Measurements from ENCODE around the gene SLC12A1.

SLC12A1 gene

GRCh38 chr15:48336940-48337339 lies 130.8 kb downstream of the SLC12A1 start:
- no peak overlapping the region for H3K27ac ChIP-seq (ENCODE audit: insufficient read depth, low read depth, low read length, poor library complexity, severe bottlenecking)
- H3K36me3 ChIP-seq (ENCODE audit: control insufficient read depth, insufficient read depth, low read length), result peaks cover 14% of the 10 kb centered on the region
- no peaks in the 10 kb centered on the region for H3K9me3 ChIP-seq (ENCODE audit: control insufficient read depth, low read length)
- WGBS, 2 experiments, result 90 to 91% methylated on average over 2 of the region's 2 CpGs
- peaks cover 3% of the 10 kb centered on the region for H3K4me1 ChIP-seq (ENCODE audit: control insufficient read depth, insufficient read depth, low read length)
- no peaks in the 10 kb centered on the region for H3K27me3 ChIP-seq (ENCODE audit: control insufficient read depth, insufficient read depth, low read length, poor library complexity, severe bottlenecking)
- no peak overlapping the region for H3K4me3 ChIP-seq (ENCODE audit: insufficient read depth, low read depth, low read length)

GRCh38 chr15:48337607-48338006 lies 131.5 kb downstream of the SLC12A1 start:
- H3K9me3 ChIP-seq (ENCODE audit: control insufficient read depth, low read length), result no peaks in the 10 kb centered on the region
- 90 to 100% methylated on average over 1 of the region's 1 CpG for WGBS, 2 experiments
- H3K27ac ChIP-seq (ENCODE audit: insufficient read depth, low read depth, low read length, poor library complexity, severe bottlenecking), result no peak overlapping the region
- H3K36me3 ChIP-seq (ENCODE audit: control insufficient read depth, insufficient read depth, low read length), result peaks cover 14% of the 10 kb centered on the region
- peaks cover 3% of the 10 kb centered on the region for H3K4me1 ChIP-seq (ENCODE audit: control insufficient read depth, insufficient read depth, low read length)
- H3K4me3 ChIP-seq (ENCODE audit: insufficient read depth, low read depth, low read length), result no peak overlapping the region
- no peaks in the 10 kb centered on the region for H3K27me3 ChIP-seq (ENCODE audit: control insufficient read depth, insufficient read depth, low read length, poor library complexity, severe bottlenecking)

DNA sequence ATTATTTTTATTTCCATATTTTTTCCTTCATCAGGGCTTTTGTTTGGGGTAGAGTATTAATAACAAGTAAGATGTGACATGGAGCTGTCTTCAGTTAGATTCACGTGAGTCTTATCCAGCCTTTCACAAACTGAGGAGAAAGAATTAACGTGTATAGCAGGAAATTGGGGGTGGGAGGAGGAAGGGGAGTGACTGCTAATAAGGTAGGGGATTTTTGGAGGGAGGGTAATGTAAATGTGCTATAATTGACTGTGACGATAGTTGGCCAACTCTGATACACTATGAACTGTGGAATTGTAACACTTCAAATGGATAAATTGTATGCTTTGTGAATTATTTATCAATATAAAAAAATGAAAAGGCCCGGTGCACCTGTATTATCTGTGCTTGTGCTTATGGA lies 134.0 kb downstream of the SLC12A1 start:
- WGBS, 2 experiments, result 87 to 94% methylated on average over 4 of the region's 4 CpGs
- Histone ChIP-seq H3K36me3 (ENCODE audit: control insufficient read depth, insufficient read depth, low read length) (peaks cover 14% of the 10 kb centered on the region), H3K9me3 (ENCODE audit: control insufficient read depth, low read length) (no peaks in the 10 kb centered on the region), H3K4me3 (ENCODE audit: insufficient read depth, low read depth, low read length) (no peak overlapping the region), H3K27ac (ENCODE audit: insufficient read depth, low read depth, low read length, poor library complexity, severe bottlenecking) (no peak overlapping the region), H3K4me1 (ENCODE audit: control insufficient read depth, insufficient read depth, low read length) (no peaks in the 10 kb centered on the region), H3K27me3 (ENCODE audit: control insufficient read depth, insufficient read depth, low read length, poor library complexity, severe bottlenecking) (no peaks in the 10 kb centered on the region)

GRCh38 chr15:48343865-48344264 lies 137.8 kb downstream of the SLC12A1 start:
- no peak overlapping the region for H3K27ac ChIP-seq (ENCODE audit: insufficient read depth, low read depth, low read length, poor library complexity, severe bottlenecking)
- peaks cover 3% of the 10 kb centered on the region for H3K36me3 ChIP-seq (ENCODE audit: control insufficient read depth, insufficient read depth, low read length)
- 96% methylated on average over 6 of the region's 6 CpGs for WGBS, 2 experiments
- H3K9me3 ChIP-seq (ENCODE audit: control insufficient read depth, low read length), result no peaks in the 10 kb centered on the region
- no peak overlapping the region for H3K4me3 ChIP-seq (ENCODE audit: insufficient read depth, low read depth, low read length)
- no peaks in the 10 kb centered on the region for H3K4me1 ChIP-seq (ENCODE audit: control insufficient read depth, insufficient read depth, low read length)
- no peaks in the 10 kb centered on the region for H3K27me3 ChIP-seq (ENCODE audit: control insufficient read depth, insufficient read depth, low read length, poor library complexity, severe bottlenecking)

- no peaks in the 10 kb centered on the region for H3K4me1 ChIP-seq (ENCODE audit: control insufficient read depth, insufficient read depth, low read length)
- no peak overlapping the region for H3K27ac ChIP-seq (ENCODE audit: insufficient read depth, low read depth, low read length, poor library complexity, severe bottlenecking)
- H3K27me3 ChIP-seq (ENCODE audit: control insufficient read depth, insufficient read depth, low read length, poor library complexity, severe bottlenecking), result no peaks in the 10 kb centered on the region
Measured at GRCh38 chr15:48345516-48345915, 139.4 kb downstream of the SLC12A1 start.

DNA sequence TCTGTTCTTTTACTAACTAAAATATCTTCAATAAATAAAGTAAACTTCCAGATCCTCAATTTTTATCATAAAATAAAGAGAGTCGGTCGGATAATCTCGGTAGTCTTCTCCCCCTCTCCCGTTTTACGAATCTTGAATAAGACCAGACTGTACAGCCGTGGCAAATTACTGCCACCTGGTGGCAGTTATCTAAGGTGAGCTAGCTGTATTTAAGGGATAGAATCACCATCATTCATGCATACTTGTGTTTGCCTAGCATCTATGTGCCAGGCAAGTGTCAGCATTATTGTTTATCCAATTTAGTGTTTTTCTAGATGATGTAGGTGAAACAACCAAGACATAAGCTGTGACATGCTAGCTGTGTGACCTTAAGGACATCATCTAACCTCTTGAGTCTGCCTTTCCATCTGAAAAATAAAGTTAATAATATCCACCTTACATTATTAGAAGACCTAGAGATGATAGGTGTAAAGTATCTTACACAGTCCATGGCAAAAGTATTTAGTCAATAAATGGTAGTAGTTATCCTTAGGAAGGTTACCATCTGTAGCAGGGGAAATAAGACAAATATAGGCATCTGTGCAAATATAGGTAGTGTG lies 146.5 kb downstream of the SLC12A1 start:
- no peak overlapping the region for H3K4me3 ChIP-seq (ENCODE audit: insufficient read depth, low read depth, low read length)
- H3K36me3 ChIP-seq (ENCODE audit: control insufficient read depth, insufficient read depth, low read length), result no peaks in the 10 kb centered on the region
- H3K27ac ChIP-seq (ENCODE audit: insufficient read depth, low read depth, low read length, poor library complexity, severe bottlenecking), result no peak overlapping the region
- whole genome bisulfite sequencing, 2 experiments, result 21 to 34% methylated on average over 6 of the region's 6 CpGs
- no peaks in the 10 kb centered on the region for H3K27me3 ChIP-seq (ENCODE audit: control insufficient read depth, insufficient read depth, low read length, poor library complexity, severe bottlenecking)
- no peaks in the 10 kb centered on the region for H3K4me1 ChIP-seq (ENCODE audit: control insufficient read depth, insufficient read depth, low read length)
- no peaks in the 10 kb centered on the region for H3K9me3 ChIP-seq (ENCODE audit: control insufficient read depth, low read length)

More at GRCh38 chr15:48345516-48345915, 139.4 kb downstream of the SLC12A1 start:
- H3K4me3 ChIP-seq (ENCODE audit: insufficient read depth, low read depth, low read length), result no peak overlapping the region
- no peaks in the 10 kb centered on the region for H3K9me3 ChIP-seq (ENCODE audit: control insufficient read depth, low read length)
- peaks cover 3% of the 10 kb centered on the region for H3K36me3 ChIP-seq (ENCODE audit: control insufficient read depth, insufficient read depth, low read length)

All from ectodermal cell (in vitro differentiated cells).